GM20000 (cell line): ENCODE results near the gene FLVCR1.
"Not testable (repeated sequence)": the region's sequence is repeated elsewhere in the genome, so short reads cannot be mapped to it uniquely, and the experiment has no call there.

Experiments used
- DNase-seq: peaks from one replicate; pipeline ENCODE4 v3.0.0; 2012; ENCODE audit warnings: low spot score
- CTCF ChIP-seq: IDR thresholded peaks from 2 replicates; pipeline ENCODE4 v1.5.1; 2012; ENCODE audit warnings: mild to moderate bottlenecking, control low read depth; ENCODE audit errors: extremely low read depth, missing control alignments

Gene FLVCR1

GRCh38 chr1:212852105-212852688, 5.9 kb upstream of the FLVCR1 start:
- TF ChIP-seq CTCF: no peak
- DNase-seq: no peak

- no peak for DNase-seq
Measured at GRCh38 chr1:212853658-212854057, 4.4 kb upstream of the FLVCR1 start.

GRCh38 chr1:212856755-212857154, 1.3 kb upstream of the FLVCR1 start:
- no peak for DNase-seq
- TF ChIP-seq CTCF: no peak

More at GRCh38 chr1:212853658-212854057, 4.4 kb upstream of the FLVCR1 start:
- TF ChIP-seq CTCF: no peak

GRCh38 chr1:212858461-212859265, 588 bp downstream of the FLVCR1 start:
- peak; percentile 56 for DNase-seq
- TF ChIP-seq CTCF: no peak

GRCh38 chr1:212860713-212861581, 2.9 kb downstream of the FLVCR1 start:
- no peak for TF ChIP-seq CTCF
- no peak for DNase-seq

- no peak for DNase-seq
Measured at GRCh38 chr1:212862111-212862690, 4.1 kb downstream of the FLVCR1 start.

GRCh38 chr1:212863345-212863744, 5.3 kb downstream of the FLVCR1 start:
- DNase-seq: not testable (repeated sequence)

More at GRCh38 chr1:212862111-212862690, 4.1 kb downstream of the FLVCR1 start:
- no peak for TF ChIP-seq CTCF
